NT2/D1 (cell line): Measurements from ENCODE around the gene RAB15.

Experiments
- YY1 ChIP-seq: IDR thresholded peaks from 2 replicates; pipeline ENCODE4 v1.6.1; 2011; ENCODE audit not compliant: insufficient read length, insufficient read depth
- ZNF274 ChIP-seq: IDR thresholded peaks from 2 replicates; pipeline ENCODE4 v1.6.1; 2011; ENCODE audit warnings: mild to moderate bottlenecking, low read depth, low read length

DNA sequence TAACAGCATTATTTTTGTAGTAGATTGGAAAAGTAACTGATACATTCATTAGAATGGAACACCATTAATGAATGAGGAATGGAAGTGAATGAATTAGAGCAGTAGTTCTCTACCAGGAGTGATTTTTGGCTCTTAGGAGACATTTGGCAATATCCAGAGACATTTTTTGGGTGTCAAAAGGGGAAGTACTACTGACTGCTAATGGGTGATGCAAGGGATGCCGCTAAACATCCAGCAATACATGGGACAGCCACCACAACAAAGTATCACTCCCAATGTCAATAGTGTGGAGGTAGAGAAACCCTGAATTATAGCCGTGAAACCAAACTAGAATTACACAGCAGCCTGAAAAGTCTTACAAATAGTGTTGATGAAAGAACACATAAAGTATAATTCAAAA, 56.3 kb downstream of the RAB15 start:
- TF ChIP-seq ZNF274: no peak
- no peak for TF ChIP-seq YY1
